C1 segment of cervical spinal cord (tissue), 14 donors: ENCODE measurements around the gene EEF1AKMT3.
A peak's percentile ranks its signal among the peaks of the same experiment; 100 is the strongest.

Experiments used
- DNase-seq, 14 donors: peaks; one replicate each; lab custom pipeline; 2025; lab: John Stamatoyannopoulos, UW

The EEF1AKMT3 gene

DNA sequence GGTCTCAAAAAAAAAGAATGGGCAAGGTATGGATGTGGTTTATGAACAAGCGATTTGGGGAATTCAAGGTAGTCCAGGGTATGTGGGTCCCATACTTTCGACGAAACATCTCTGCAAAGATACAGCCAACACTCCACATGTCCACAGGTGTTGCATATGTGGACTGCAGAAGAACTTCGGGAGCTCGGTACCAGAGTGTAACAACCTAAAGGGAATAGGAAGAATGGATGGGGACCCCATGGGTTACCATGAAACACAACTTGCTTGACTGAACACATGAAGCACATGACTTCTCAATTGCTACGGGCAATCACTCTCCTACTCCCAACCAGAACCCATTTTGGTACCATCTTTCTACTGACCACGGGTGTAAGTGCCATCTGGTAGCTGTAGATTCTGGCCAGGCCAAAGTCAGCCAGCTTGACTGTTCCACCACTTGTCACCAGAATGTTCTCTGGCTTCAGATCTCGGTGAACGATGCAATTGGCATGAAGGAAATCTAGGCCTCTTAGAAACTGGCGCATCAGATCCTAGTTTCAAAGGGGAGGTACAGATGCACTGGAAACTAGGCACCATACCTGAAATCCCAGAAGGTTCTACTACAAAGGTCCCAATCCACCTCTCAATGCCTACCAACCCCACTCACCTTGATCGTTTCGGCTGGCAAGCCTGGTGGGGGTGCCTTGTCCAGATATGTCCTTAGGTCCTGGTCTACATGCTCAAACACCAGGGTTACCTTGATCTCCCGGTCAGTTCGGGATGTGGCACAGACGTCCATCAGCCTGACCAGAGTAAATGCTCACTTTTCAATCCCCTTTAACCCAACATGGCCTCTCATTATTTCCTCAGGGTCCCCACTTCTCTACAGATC lies 21.6 kb upstream of the EEF1AKMT3 start:
- no peak for DNase-seq

DNA sequence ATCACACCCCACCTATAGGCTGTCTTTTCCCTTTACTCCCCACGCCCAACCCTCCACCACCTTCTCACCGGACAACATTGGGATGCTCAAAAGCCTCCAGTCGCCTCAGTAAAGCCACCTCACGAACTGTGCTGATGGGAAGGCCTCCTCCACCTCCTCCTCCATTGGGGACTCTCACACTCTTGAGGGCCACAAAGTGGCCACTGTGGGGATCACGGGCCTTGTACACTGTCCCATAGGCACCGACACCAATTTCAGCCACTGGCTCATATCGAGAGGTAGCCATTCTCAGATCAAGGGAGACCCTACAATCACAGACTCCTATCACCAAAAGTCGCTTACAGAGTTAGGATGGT lies 21.0 kb upstream of the EEF1AKMT3 start:
- DNase-seq, result no peak

DNA sequence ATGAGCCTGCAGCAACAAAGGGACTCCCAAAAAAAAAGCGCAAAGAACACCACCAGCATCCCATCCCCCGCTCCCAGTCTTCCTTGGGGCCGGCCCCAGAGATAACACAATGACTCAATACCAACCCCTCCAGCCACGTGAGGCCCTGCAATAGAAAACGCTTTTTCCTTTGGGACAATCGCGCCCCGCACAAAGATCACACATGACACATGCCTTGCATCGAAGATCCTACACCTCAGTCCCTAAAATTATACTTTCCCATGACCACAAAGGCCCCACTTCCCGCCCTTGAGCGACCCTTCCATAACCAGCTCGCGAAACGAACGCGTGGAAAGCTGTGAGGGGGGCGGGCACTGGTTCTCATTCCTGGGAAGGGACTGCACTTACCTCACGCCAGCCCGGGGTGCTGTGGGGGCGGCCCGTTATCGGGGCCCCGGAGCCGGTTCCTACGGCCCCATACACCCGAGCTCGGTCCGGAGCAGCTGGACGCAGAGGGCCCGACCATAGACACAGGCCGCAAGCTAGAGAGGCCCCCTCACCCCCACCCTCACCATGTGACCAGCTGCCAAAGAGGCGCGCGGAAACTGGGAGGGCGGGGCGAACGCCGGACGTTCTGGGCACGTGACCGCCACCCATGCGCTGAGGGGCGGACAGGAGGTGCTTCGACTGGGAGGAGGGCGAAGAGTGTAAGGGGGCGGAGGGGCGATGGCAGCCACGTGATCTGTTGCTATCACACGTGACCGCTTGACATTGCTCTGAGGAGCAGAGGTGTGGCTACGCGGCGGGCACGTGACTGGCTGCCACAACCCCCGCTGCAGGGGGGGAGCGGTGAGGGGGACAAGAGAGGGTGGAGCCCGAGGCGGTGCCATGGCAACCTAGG lies 20.4 kb upstream of the EEF1AKMT3 start, which contains the start of gene CDK4:
Gene CDK4 (minus strand): TSS at position 523 of the 880 bp plus-strand sequence. CDS start 593 bp downstream, outside the sequence.
- peak; percentile 98 to 100 (median 99) for DNase-seq

DNA sequence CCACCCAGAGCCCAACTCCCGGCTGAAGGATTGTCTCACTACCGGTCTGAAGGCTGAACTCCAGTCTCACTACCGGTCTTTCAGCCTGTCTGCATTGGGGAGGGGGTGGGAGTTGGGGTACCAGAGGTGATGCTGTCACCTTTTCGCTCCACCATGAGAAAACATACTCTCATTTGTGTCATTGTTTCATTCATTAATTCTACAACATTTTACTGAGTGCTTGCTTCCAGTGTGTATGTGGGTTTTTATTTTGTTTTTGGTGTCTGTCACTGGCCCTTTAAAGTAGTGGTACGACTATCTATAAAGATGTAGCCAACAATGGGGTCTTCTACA lies 19.8 kb upstream of the EEF1AKMT3 start:
- no peak for DNase-seq

DNA sequence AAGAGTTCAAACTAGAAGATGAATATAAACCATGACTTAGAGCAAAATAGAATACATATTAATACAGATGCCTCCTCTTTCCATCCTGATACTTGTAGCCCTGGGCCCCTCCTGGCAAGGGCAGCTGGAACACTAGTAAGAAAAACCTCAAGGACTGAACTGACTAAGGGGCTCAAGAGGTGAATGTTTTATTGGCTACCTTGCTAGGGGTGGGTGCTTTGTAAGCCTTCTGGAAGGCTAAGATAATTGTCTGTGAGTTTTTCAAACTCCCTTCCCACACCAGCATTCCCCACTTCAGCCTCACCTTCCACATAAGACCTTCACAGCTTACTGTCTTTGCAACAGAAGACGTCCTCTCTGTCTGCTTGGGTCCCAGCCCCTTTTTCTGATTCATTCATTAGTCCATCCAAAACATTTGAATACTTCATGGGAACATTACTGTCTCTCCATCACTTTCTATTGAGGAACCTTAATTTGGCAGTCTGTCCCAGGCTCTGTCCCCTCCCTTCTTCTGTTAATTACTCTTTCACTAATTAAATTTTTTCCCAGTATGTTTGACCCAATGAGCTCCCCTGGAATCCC lies 18.6 kb upstream of the EEF1AKMT3 start:
- no peak for DNase-seq

DNA sequence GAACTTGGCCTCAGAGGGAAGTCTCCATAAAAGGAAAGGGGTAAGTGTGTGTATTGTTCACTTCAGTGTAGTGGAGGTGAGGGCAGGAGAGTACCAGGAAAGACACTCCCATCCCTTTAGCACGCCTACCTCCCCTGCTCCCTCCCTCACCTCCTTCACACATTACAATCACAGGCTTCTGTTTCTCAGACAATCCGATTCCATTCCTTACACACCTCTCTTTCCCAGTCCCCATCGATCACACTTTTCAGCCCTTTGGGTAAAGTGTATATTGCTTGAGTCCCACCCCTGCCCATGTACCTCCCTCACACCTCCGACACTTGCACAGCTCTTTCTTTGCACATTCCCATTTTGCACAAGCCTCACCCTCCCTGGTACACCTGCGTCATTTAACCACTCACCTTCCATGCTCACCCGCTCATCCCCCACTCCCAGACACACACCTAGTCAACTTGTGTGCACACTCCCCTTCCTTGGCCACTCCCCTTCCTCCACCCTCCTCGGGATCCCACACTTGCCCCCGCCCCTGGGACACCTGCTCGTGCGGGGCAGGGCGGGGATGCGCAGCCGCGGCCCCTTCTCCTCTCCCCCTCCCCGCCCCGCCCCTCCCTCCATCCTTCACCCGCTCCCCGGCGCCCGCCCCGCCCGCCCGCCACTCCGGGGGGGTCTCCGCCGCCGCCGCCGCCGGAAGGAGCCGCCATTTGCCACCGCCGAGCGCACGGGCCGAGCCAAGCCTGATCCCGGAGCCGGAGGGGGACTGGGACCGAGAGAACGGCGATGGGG lies 17.8 kb upstream of the EEF1AKMT3 start, which contains the start of gene MARCHF9:
Gene MARCHF9 (plus strand): TSS at position 693 of the 783 bp plus-strand sequence. CDS start 426 bp downstream, outside the sequence.
- DNase-seq, result peak in 4 of 14 donors; percentile 26 to 68 (median 30)

DNA sequence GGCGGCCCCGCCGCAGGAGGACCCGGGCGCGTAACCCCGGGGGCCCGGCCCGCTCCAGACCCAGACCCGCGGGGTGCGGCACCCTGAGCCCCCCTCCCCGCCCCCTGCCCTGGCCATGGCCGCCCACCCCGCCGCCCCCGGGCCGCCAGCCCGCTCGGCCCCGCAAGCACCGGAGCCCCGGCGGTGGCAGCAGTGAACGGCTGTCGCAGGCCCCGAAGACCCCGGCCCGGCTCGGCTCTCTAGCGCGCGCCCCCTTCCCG lies 17.3 kb upstream of the EEF1AKMT3 start:
- peak in 1 of 14 donors; percentile 49 for DNase-seq

DNA sequence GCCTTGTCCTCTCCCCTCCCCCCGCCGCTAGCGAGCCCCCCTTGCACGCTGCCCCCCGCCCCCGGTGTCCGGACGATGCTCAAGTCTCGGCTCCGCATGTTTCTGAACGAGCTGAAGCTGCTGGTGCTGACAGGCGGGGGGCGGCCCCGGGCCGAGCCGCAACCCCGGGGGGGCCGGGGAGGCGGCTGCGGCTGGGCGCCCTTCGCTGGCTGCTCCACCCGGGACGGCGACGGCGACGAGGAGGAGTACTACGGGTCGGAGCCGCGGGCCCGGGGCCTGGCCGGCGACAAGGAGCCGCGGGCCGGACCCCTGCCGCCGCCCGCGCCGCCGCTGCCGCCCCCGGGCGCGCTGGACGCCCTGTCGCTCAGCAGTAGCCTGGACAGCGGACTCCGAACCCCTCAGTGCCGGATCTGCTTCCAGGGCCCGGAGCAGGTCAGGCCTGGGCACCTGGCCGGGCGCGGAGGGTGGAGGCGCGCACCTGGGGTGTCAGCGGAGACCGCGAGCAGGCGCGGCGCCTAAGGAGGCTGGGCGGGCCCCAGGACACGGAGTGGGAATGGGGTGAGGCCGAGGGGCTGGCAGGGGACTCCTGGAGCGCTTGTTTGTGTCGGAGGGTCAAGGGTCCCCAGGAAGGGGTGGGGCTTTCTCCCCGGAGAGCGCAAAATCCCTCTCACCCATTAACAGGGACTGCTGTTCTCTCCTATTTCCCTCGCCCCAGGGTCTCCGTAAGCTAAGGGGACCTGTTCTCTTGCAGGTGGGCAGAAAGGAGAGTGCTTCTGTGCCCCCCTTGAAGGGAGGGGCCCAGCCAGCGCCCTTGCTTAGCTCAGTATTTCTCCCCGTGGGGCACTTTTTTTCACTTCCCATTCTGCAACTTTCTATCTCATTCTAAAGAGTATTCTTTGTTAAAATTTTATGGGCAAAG lies 16.7 kb upstream of the EEF1AKMT3 start:
- DNase-seq, result no peak

DNA sequence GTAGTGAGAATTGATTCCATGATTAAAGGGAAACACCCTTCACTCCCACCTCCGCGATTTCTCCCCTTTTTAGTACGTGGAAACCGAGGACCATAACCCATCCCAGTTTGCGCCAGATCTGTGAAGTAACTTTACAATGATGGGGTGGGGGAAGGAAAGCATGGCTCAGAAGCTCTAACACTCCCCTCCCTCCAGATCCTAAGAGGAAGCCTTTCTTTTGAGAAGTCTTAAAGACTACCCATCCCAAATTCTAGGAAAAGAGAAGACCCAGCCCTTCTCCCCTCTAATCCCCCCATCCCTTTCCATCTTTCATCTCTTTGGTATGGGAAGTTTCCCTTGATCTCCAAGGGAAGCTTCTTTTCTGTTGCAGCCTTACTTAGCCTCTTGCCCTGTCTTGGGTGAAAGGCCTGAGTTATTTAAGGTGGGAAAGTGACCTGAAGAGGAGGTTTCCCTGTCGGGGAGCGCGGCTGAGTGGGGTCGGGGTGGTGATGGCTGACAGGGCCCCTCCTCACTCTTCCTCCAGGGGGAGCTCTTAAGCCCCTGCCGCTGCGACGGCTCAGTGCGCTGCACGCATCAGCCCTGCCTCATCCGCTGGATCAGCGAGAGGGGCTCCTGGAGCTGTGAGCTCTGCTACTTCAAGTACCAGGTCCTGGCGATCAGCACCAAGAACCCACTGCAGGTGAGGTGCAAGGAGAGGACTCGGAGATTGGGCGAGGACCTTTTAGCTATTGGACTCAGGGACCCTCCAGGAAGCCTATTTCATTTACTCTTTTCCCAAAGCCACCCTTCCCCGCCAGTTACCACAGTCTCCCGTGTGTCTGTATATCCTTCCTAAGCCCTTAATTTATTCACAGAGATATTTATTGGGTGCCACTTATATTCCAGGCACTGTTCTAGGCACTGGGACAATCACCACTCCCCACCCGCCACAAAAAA lies 15.7 kb upstream of the EEF1AKMT3 start:
- peak in 2 of 14 donors; percentile 3 to 10 for DNase-seq

DNA sequence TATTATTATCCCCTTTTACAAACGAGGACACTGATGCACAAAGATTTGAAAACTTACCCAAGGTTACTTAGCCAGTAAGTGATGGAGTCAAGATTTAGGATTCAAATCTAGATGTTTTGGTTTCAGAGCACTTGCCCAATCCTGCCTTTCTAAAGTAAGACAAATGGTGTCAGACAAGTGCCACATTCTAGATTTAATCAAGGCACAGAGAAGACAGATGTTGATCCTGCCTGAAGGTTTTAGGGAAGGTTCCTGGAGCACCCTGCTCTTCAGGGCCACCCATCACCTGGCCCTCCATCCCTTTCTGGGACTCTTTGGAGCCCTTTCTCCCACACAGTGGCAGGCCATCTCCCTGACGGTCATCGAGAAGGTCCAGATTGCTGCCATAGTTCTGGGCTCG lies 14.6 kb upstream of the EEF1AKMT3 start:
- no peak for DNase-seq

DNA sequence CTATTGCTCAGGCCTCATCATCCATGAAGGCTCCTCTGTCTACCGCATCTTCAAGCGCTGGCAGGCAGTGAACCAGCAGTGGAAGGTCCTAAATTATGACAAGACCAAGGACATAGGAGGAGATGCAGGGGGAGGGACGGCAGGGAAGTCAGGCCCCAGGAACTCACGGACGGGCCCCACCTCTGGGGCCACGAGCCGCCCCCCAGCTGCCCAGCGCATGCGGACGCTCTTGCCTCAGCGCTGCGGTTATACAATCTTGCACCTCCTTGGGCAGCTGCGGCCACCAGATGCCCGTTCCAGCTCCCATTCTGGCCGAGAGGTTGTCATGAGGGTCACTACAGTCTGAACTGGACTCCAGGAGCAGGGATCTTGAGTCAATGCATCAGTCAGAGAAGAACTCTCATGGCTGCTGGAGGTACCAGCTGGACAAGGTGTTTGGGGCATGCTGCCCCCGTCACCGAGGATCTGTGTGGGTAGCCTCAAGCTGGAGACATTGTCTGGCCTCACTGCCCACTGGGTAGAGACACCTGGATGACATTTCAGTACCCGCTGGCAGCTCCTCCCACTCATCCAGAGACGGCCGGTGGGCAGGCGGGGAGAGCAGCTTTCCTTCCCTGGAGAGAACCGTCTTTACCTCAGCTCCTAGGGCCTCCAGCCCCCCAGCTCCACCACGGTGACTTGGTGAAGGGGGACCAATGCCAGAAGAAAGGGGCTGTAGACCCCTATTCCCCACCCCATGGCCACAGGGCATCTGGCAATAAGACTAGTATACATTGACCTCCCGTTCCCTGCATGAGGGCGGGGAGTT lies 13.7 kb upstream of the EEF1AKMT3 start:
- no peak for DNase-seq

DNA sequence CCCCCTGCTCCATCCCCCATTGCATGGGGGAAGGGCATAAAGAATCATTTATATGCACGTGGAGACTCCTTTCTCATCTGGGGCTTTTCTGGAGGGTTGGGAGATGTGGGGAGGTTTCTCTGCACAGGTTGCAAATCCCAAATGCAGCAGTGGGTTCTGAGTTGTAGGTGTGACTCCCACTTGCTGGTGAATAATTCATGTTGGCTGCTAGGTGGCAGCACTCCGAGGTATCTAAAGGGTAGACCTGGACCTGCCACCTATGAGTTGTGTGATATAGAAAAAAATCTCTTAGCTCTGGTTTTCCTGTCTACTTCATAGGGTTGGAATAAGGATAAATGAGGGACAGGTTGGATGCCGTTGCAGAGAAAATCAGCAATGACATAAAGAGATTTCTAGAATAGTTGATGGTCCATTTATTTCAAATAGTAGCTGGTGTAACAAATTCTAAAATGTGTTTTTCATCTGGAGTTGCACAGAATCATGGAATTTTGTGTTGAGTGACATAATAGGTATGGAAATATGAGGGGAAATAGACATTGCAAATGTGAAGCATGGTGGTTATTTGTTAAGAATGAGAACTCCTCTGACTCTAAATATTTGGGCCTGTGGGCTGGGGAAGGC lies 12.9 kb upstream of the EEF1AKMT3 start:
- DNase-seq, result no peak

DNA sequence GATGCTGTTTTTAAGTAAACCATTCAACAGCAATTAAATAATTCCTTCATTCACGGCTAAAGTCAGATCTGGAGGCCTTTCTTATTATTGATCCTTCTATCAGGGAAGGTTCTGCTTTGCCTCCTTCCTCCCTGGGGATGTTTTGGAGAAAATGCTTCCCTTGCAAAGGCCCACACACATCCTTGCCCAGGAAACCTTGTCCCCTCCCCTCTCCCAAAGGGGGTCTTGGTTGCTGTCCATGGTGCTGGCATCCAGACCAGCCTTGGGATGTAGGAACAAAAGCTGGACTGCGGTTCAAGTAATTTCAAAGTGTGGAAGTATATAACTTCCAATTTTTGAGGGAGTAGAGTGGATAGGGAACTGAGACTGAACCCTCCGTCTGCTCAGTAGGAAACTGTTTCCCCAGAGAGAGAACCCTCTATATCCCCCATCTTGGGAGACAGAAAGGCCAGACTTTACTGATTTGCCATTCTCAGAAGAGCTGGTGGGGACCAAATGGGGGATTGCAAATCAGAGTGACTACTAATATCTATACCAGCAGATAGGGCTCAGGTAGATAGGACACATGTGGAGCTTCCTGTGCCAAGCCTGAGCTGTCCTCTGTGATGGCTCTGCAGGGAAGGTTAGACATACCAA lies 11.9 kb upstream of the EEF1AKMT3 start:
- DNase-seq, result no peak

DNA sequence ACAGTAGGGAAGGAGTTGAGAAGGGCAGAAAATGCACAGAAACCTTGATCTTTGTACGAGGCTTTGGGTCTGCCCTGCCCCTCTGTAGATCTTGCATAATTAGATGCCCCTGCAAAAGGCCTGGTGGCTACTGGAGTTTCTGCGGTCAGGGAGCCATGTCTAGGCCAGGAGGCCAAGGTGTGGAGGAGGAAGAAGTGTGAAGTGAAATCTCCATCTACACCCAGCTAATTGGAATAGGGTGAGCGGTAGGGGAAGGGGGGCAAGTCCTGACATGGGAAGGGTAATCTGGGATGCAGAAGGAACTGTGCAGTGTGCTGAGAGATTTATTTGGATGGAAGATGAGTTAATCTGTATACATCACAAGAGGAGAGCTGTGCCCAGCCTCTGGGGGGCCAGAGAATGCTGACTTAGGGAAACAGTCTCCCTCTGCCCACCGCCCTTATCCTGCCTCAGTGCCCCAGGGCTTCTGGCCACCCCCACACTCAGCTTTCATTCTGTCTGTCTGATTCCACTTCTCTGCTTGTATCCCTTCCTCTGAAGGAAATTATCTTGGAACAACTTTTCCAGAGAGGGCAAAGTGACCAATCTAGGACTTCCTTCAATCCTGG lies 10.9 kb upstream of the EEF1AKMT3 start:
- DNase-seq, result no peak

DNA sequence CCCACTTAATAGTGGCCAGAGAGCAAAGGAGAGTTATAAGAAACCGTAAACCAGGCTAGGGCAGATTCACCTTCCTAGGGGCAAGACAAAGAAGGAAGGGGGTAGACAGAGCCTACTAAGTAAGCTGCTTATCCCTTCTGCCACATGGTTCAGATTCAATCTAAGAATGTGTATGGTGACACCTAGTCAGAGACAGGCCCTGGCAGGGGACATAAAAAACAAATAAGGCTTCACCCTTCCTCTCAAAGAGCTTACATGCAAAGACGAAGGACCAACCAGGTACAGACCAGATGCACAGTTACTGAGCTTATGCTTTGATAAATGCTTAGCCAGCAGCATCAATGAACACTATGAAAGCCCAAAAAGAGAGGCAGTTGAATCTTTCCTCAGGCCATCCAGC lies 10.0 kb upstream of the EEF1AKMT3 start:
- no peak for DNase-seq

DNA sequence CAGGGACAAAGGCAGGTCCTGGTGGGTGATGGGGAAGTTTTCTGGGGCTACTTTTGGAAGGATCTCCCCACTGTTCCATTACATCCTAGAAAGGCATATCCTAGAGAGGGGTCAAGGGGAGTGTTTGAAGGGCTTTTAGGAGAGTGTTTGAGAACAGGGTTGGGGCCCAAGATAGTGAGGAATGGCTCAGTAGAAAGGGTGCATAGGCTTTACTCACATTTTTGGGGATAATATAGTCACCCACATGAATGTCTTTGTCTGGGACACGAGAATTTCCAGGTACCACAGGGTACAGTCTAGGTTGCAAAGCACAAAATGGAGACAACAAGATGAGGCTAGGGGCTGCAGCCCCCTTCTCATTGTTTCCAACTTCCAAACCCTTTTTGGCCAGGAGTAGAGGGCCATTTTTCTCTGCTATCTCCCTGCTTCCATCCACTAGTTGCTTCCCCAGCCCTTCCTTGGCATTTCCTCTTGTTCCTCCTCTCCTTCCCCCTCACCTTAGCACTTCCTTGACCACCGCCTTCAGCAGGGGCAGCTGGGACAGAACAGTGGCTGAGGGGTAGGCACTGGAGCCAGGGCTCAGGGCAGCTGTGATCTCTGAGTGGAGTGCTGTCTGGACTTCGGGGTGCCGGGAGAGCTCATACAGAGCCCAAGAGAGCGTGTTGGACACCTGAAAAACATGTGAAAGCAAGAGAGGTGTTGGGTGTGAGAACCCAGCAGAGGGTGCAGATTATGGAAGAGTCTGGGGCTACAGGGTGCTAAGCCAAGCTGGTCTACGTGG lies 8.3 kb upstream of the EEF1AKMT3 start:
- no peak for DNase-seq
